HG02981 (cell line): ENCODE results near the gene CORO2A.
"Not testable (repeated sequence)": the region's sequence is repeated elsewhere in the genome, so short reads cannot be mapped to it uniquely, and the experiment has no call there.

Experiments
- ATAC-seq: cut with Tn5 transposase; IDR thresholded peaks from one replicate; pipeline ENCODE4 v1.9.1; 2021; ENCODE audit warnings: mild to moderate bottlenecking, moderate library complexity; ENCODE audit not compliant: unreplicated experiment

The CORO2A gene

DNA sequence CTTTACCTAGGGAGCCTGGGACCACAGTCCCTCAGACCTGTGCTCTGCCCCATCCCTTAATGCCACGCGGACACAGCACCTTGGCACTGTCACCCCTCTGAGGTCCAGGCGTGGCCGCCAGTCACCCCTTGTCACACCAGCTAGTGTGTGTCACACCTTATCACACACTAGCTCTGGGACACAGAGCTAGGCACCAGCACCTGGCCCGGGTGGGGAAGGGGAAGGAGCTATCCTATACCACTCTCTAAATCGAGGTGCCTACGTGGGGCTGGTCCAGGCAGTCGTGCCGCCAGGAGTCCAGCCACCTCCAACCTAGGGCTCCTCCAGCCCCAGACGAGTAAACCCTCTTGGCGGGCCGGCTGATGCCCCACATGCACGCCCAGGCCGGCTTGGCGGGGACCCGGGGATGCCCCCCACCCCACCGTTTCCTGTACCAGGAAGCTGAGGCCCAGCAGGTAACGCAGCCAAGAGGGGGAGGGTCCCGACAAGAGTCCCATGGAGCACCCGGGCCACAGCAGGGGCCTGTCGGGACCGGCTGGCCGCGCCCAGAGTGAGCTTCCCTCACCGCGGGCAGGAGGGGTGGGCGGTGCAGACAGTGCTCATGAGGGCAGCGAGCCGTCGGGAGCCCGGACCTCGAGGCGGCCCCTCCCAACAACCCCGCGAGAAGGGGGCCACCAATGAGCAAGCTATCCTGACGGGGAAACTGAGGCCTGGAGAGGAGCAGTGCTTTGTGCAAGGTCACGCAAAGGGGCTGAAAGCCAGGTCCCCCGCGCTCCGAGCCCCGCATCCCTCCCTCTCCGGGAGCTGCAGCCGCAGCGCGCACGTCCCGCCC, 550 bp downstream of the CORO2A start:
- ATAC-seq: no peak

DNA sequence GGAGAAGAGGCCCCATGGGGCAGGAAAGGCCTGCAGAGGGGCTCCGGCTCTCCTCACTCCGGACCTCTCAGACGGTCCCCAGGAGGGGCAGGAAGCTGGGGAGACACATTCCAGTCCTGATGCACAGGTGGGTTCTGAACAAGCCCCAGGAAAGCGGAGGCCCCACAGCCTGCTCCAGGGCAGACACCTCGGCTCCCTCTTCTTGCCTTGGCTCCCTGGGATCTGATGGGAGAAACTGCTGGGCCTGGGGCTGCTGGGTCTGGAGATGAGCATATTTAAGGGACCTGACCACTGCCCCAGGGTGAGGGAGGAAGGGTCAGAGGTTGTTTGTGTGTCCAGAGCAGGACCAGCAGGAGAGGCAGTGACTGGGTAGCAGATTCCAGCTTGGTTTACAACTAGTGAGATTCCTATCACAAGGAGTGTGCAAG, 1.2 kb downstream of the CORO2A start:
- no peak for ATAC-seq

- ATAC-seq: no peak
These were observed 1.7 kb downstream of the CORO2A start for GRCh38 chr9:98190757-98191105.

GRCh38 chr9:98189412-98189811, 3.0 kb downstream of the CORO2A start:
- no peak for ATAC-seq

GRCh38 chr9:98187926-98188325, 4.5 kb downstream of the CORO2A start:
- ATAC-seq: no peak

DNA sequence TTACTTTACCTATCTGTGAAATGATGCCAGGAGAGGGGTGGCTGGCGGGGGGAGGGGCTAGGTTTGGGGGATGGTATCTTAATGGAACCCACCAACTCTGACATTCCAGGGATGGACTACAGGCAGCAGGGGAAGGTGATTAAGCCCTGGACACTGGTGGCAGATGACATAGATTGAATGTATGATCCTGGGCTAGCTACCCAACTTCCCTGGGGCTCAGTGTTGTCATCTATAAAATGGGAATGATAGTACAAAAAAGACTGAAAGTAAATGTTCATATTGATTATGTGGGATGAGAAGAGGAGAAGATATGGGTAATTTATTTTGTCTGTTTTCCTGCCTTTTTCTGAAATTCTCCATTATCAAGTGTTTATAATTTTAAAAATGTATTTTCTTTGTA, 6.2 kb downstream of the CORO2A start:
- ATAC-seq: no peak

- no peak for ATAC-seq
These were observed 6.7 kb downstream of the CORO2A start for GRCh38 chr9:98185611-98186171.

DNA sequence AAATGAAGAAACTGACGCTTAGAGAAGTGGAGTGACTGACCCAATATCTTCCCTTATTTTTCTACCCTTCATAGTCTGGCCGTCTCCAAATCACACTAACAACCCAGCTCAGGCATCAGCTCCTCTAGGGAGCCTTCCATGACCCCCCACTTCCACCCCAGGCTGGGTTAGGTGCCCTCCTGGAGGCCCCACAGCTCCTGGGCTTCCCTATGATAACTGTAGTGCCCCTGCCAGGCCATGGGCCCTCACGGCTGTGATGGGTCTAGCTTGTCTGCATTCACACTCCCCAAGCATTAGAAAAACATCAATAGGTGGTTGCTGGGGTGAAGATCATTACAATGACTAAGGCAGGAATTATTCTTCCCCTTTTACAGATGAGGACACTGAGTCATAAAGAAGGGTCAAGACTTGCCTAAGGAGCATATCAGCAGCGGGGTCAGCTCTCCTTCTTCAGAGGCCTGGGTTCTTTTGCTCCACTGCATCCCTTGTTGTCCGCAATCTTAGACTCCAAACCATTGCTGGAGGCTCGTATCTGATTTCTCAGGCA, 7.3 kb downstream of the CORO2A start:
- no peak for ATAC-seq

GRCh38 chr9:98184326-98184725, 8.1 kb downstream of the CORO2A start:
- no peak for ATAC-seq

DNA sequence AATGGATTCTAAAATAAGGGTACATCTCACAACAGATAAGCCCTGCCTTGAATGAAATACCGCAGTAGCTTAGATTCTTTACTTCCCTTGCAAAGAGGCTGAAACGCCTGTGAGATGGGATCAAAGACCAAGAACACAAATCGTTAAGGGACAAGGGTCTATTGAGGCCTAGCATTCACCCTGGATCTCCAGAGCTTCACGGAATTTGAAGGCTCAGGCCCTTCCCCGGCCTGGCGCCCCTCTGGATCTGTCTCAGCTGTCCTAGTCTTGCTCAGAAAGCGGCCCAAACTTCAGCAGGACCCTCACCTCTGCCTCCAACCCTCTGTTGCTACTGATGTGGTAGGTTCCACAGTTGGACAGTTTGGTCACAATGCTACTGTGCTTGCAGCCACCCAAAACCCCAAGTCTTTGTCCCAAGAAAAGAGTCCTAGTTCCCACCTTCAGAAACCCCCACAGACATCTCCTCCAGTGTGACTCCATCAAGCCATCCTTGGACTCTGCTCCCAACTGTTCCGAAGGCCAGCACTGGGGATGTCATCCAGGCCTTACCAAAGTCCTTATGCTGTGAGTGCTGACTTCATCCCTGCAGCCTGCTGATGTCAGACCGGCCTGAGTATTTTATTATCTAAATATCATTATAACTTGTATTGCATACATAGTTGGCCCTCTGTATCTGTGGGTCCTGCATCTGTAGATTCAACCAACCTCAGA, 9.4 kb downstream of the CORO2A start:
- no peak for ATAC-seq

DNA sequence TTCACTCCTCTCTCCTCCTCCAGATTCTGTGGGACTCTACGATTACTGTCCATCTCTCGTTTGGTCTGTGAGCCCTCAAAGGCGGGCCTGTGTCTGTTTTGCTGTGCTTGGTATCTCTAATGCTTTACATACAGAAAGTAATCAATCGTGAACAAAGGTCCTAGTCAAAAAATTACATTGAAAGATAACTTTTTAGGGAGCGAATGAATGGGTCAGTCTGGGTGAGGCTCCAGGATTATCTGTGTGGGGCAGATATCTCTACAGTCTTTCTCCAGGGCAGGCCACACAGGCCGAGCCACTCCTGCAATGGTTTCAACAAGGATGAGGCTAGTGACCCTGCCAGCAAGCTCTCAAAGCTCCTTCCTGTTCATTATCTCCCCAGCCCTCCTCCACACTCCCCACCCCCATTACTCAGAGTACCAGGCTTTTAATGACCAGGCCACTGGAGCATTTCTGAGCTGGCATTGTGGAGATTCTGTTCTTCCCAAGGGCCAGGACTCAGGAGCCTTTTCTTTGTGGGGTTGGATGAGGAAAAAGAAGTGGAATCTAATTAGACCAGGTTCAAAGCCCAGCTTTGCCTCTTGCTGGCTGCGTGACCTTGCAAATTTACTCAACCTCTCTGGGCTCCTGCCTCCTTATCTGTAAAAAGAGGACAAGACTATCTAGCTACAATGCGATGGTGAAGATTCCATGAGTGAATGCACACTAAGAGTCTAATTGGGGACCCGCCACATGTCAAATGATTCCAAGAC, 10.2 kb downstream of the CORO2A start:
- ATAC-seq: no peak

DNA sequence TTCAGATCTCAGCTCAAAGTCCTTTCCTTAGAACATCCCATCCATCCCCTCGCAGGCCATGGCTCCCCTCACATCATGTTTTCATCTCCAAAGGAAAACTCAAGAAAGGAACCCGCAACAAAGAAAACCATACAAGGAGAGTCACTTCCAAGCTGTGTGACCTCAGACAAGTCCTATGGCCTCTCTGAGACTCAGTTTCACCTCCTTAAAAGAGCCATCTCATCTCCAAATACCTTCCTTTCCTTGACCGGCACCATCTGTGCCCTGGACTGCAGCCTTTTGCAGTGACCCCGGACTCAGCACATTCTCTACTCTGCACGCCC, 10.7 kb downstream of the CORO2A start:
- ATAC-seq: no peak

GRCh38 chr9:98180996-98181395, 11.4 kb downstream of the CORO2A start:
- ATAC-seq: no peak

DNA sequence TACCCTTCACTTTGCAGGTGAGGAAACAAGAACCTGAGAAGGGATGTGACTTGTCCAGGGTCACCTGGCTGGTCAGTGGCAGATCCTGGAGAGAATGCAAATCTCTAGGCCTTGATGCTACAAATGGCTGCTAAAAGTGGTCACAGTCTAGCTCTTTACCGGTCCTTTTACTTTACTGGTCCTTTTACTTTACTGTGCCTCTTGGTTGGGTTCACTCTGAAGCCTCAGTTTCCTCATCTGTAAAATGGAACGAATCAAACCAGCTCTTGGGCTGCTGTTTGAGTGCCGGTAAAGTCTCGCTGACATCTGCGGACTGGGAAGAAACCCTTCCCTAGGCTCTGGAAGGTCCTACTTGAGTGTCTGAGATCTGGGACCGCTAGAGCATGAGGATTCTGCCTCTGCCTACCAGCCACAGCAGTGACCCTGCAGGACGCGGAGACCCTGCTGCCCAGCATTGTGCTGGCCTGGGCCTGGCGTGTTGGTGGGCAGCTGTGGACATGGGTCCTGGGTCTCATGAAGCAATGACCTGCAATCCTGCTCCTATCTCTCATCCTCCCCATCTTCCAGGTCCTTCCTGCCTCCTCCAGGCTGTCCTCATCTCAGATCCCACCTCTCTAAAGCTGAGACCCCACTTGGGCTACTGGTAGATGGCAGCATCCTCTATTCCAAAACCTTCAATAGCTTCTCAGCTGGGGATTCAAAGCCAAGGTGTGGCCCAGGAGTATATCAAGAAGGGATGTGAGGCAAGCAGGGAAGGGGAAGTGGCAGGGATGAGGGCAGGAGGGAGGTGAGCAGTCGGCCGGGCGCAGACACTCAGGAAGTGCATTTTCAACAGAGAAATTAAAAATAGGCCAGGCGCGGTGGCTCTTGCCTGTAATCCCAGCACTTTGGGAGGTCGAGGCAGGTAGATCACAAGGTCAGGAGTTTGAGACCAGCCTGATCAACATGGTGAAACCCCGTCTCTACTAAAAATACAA, 13.3 kb downstream of the CORO2A start:
- no peak for ATAC-seq

DNA sequence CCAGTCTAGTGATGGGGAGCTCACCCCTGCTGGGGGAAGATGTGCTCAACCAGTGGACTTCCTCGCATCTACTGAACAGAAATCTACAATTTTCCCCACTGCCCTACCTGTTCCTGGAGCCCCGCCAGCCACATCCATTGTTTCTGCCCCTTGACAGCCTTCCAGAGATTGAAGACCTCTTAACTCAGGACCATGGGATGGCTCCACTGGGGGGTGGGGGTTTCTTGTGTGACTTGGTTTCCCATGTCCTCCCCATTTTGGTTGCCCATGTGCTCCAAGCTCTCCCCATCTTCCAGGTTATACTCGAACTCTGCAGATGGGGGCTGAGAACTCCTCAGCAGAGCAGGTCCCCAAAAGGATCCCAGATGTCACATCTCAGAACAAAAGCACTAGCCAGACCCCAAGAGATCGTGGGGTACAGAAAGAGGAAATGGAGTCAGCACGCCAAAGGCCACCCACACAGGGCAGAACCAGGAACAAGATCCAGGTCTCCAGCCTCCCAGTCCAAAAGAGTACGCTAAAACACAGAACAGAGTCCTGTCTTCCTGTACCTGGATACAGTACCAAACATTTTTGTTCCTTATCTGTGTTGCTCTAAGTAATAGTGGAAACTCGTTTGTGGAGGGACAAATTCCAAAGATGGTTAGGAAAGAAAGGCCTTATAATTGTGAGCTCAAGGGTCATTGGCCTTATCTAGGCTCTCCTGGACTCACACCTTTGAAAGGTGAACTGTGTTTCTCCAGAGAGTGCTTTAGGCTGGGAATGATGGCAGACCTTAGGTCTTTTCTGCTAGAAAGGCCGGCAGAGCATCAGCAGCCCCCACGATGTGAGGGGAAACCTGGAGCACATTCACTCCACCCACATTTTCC, 15.8 kb downstream of the CORO2A start:
- ATAC-seq: no peak

DNA sequence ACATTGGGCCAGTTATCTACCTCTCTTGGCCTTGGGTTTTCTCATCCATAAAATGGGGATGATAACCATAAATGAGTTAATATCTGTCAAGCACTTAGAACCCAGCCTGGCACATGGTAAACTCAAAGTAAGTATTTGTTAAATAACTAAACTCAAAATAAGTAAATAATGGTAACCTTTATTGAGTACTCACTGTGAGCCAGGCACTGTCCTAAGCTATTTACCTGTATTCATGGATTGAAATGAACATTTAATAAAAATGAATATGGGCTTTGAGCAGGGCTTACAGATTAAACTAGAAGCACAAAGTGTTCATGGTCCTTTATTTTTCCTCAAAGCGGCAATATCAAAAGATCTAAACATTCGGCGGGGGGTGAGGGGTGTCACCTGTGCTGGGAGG, 16.7 kb downstream of the CORO2A start:
- ATAC-seq: no peak

DNA sequence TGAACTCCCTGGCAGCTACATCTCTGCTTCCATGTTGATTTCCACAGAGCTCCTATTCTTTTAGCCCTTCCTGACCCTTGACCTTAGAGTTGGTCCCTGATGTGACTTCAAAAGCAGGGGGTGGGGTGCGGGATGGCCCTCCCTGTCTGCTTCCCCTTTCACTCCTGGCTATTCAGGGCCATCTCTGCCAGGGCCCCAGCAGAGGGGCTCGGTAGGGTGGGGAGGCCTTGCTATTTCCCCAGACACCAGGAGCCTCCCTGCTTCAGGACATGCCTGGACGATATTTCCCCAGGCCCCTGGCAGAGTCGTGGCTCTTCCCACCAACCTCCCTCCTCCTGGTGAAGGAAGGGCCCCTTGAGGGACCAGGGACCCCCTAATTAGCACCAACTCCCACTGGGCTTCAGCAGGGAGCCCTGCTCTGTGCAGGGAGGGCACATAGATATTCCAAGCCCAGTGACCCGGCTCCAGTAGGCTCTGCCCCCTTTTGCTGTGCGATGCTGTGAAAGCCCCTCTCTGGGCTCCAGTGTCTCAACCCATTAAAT, 17.3 kb downstream of the CORO2A start:
- ATAC-seq: no peak

- not testable (repeated sequence) for ATAC-seq
These were observed 17.9 kb downstream of the CORO2A start for GRCh38 chr9:98174502-98174918.

- no peak for ATAC-seq
These were observed 19.3 kb downstream of the CORO2A start for GRCh38 chr9:98173181-98173580.
